Tibial nerve (tissue), 4 donors: ENCODE data around the gene TMED6. TPM values are rescaled to one million over a fixed set of nuclear protein-coding genes. Genes with fewer than 3 reads are reported as not detected.
A peak's percentile ranks its signal among the peaks of the same experiment; 100 is the strongest.

ENCODE experiments used
- DNase-seq, 2 donors: peaks; one replicate each; pipeline ENCODE4 v3.0.0-alpha.2; 2019; ENCODE audit warnings: low spot score in 2 of 2
- H3K27ac ChIP-seq, 4 donors: fragments of 200-600 bp; sonication (generic) in 3 of 4; one replicate each; pipeline ENCODE4 v1.5.1; 2017 to 2019; ENCODE audit warnings: mild to moderate bottlenecking in 1 of 4
- H3K27me3 ChIP-seq, 2 donors: fragments of 200-600 bp; sonication (generic) in 1 of 2; one replicate each; pipeline versions ENCODE4 v1.5.1 to v1.6.0; 2017 to 2019
- H3K36me3 ChIP-seq, 3 donors: fragments of 200-600 bp; sonication (generic); one replicate each; pipeline ENCODE4 v1.5.1; 2018 to 2019
- H3K4me1 ChIP-seq, 4 donors: fragments of 200-600 bp; sonication (generic) in 3 of 4; one replicate each; pipeline ENCODE4 v1.5.1; 2017 to 2019
- H3K4me3 ChIP-seq, 4 donors: fragments of 200-600 bp; sonication (generic) in 3 of 4; one replicate each; pipeline ENCODE4 v1.5.1; 2017 to 2019; ENCODE audit warnings: mild to moderate bottlenecking in 1 of 4, moderate library complexity in 1 of 4
- H3K9me3 ChIP-seq, 4 donors: fragments of 200-600 bp; sonication (generic) in 3 of 4; one replicate each; pipeline ENCODE4 v1.5.1; 2017 to 2019
- CTCF ChIP-seq, 5 experiments: fragments of 200-600 bp in 3 of 5; fragments of 450-650 bp in 2 of 5; sonication (generic) in 3 of 5; IDR thresholded peaks; one replicate each; pipeline ENCODE4 v1.5.1; 2016 to 2019; ENCODE audit warnings: antibody characterized with exemption in 5 of 5, mild to moderate bottlenecking in 3 of 5, moderate library complexity in 2 of 5
- EP300 ChIP-seq, 2 donors: sonication (generic); formaldehyde crosslinking; IDR thresholded peaks; one replicate each; pipeline ENCODE4 v1.6.1; 2017; ENCODE audit warnings: antibody characterized with exemption in 2 of 2, mild to moderate bottlenecking in 1 of 2
- POLR2A ChIP-seq, 2 donors: fragments of 450-650 bp; IDR thresholded peaks; one replicate each; pipeline ENCODE4 v1.6.1; 2017; ENCODE audit warnings: antibody characterized with exemption in 2 of 2, mild to moderate bottlenecking in 2 of 2, moderate library complexity in 2 of 2
- WGBS, 2 donors: methylation state at CpG; one replicate each; pipeline ENCODE4 v1.1.5; 2018; 5-methylcytosine and 5-hydroxymethylcytosine counted together
- total RNA-seq, 4 donors: library from RNA; depleted of rRNA; stranded (reverse); fragments of >200 nt; gene quantifications; one replicate each; pipeline ENCODE4 v1.1.0, GENCODE V29; 2016

TMED6 gene
- total RNA-seq, 4 donors from 2014 or later = not detected

- no peaks in the 10 kb centered on the region for H3K9me3 ChIP-seq
- no peak for DNase-seq
- no peak overlapping the region for H3K27ac ChIP-seq
- peaks cover 0 to 73% (median 7%) of the 10 kb centered on the region in 3 donors for H3K36me3 ChIP-seq
- TF ChIP-seq CTCF (IDR thresholded peaks at IDR 0.05) (no peak), EP300 (IDR thresholded peaks at IDR 0.05) (no peak), POLR2A (IDR thresholded peaks at IDR 0.05) (no peak)
- no peaks in the 10 kb centered on the region for H3K27me3 ChIP-seq
- WGBS, 2 donors = 52 to 72% methylated on average over 10 of the region's 10 CpGs
- peaks cover 7 to 66% (median 17%) of the 10 kb centered on the region in 4 donors for H3K4me1 ChIP-seq
- H3K4me3 ChIP-seq = peak overlapping the region in 2 of 4 donors; percentile 84 to 90
Observed at GRCh38 chr16:69328854-69329316, 22.7 kb downstream of the TMED6 start.

- H3K4me1 ChIP-seq = peaks cover 7 to 59% (median 17%) of the 10 kb centered on the region in 4 donors
- 91 to 92% methylated on average over 14 of the region's 14 CpGs for WGBS, 2 donors
- no peak for DNase-seq
Observed at GRCh38 chr16:69327585-69328310, 23.8 kb downstream of the TMED6 start.

GRCh38 chr16:69326172-69326873 lies 25.3 kb downstream of the TMED6 start:
- H3K9me3 ChIP-seq = no peaks in the 10 kb centered on the region
- H3K27ac ChIP-seq = no peak overlapping the region
- H3K36me3 ChIP-seq = peaks cover 2 to 75% (median 3%) of the 10 kb centered on the region in 3 donors

More at GRCh38 chr16:69327585-69328310, 23.8 kb downstream of the TMED6 start:
- Histone ChIP-seq H3K27me3 (no peaks in the 10 kb centered on the region), H3K9me3 (no peaks in the 10 kb centered on the region), H3K36me3 (peaks cover 2 to 73% (median 6%) of the 10 kb centered on the region in 3 donors), H3K4me3 (no peak overlapping the region), H3K27ac (no peak overlapping the region)
- TF ChIP-seq CTCF (IDR thresholded peaks at IDR 0.05) = no peak
- TF ChIP-seq POLR2A (IDR thresholded peaks at IDR 0.05) = no peak
- no peak for TF ChIP-seq EP300 (IDR thresholded peaks at IDR 0.05)

GRCh38 chr16:69325784-69326171 lies 25.8 kb downstream of the TMED6 start:
- DNase-seq = no peak

More at GRCh38 chr16:69326172-69326873, 25.3 kb downstream of the TMED6 start:
- TF ChIP-seq POLR2A (IDR thresholded peaks at IDR 0.05) (no peak), EP300 (IDR thresholded peaks at IDR 0.05) (no peak), CTCF (IDR thresholded peaks at IDR 0.05) (no peak)
- Histone ChIP-seq H3K4me1 (peaks cover 7 to 53% (median 17%) of the 10 kb centered on the region in 4 donors), H3K4me3 (no peak overlapping the region), H3K27me3 (no peaks in the 10 kb centered on the region)
- DNase-seq = no peak
- WGBS, 2 donors = 60 to 65% methylated on average over 7 of the region's 7 CpGs

More at GRCh38 chr16:69325784-69326171, 25.8 kb downstream of the TMED6 start:
- TF ChIP-seq POLR2A (IDR thresholded peaks at IDR 0.05) (no peak), CTCF (IDR thresholded peaks at IDR 0.05) (no peak), EP300 (IDR thresholded peaks at IDR 0.05) (no peak)
- Histone ChIP-seq H3K36me3 (peaks cover 2 to 80% (median 9%) of the 10 kb centered on the region in 3 donors), H3K4me1 (peaks cover 7 to 47% (median 17%) of the 10 kb centered on the region in 4 donors), H3K9me3 (no peaks in the 10 kb centered on the region), H3K4me3 (no peak overlapping the region), H3K27ac (no peak overlapping the region), H3K27me3 (no peaks in the 10 kb centered on the region)
- WGBS, 2 donors = 74 to 90% methylated on average over 6 of the region's 6 CpGs
